AG09309 (cell line): ENCODE results near the gene SPANXN5.
"Not testable (repeated sequence)": the region's sequence is repeated elsewhere in the genome, so short reads cannot be mapped to it uniquely, and the experiment has no call there.

Experiments used
- DNase-seq: peaks from one replicate; pipeline ENCODE4 v3.0.0-alpha.2; 2010; ENCODE audit warnings: low read depth
- H3K4me3 ChIP-seq: 2 replicates; pipeline ENCODE4 v1.5.1; 2011; ENCODE audit warnings: mild to moderate bottlenecking, low read depth, low read length, moderate library complexity; ENCODE audit not compliant: control insufficient read depth
- CTCF ChIP-seq: IDR thresholded peaks from 2 replicates; pipeline ENCODE4 v1.5.1; 2011; ENCODE audit warnings: mild to moderate bottlenecking, low read depth, low read length, inconsistent platforms; ENCODE audit not compliant: insufficient read depth, control insufficient read depth; ENCODE audit errors: missing control alignments

SPANXN5 gene

GRCh38 chrX:52797327-52797726 is at the start of gene SPANXN5:
Gene SPANXN5, minus strand, starts transcription at chrX:52797427. Its CDS starts 79 bp downstream, at chrX:52797348.
- not testable (repeated sequence) for H3K4me3 ChIP-seq, DNase-seq

- H3K4me3 ChIP-seq, DNase-seq: not testable (repeated sequence)
Observed at GRCh38 chrX:52843619-52844018, 46.4 kb upstream of the SPANXN5 start.

- TF ChIP-seq CTCF: no peak
- DNase-seq: no peak
Observed at GRCh38 chrX:52839137-52839536, 41.9 kb upstream of the SPANXN5 start.

GRCh38 chrX:52830551-52830950 is 33.3 kb upstream of the SPANXN5 start:
- no peak for TF ChIP-seq CTCF
- no peak for DNase-seq
- H3K4me3 ChIP-seq: no peak overlapping the region

More at GRCh38 chrX:52839137-52839536, 41.9 kb upstream of the SPANXN5 start:
- no peak overlapping the region for H3K4me3 ChIP-seq

GRCh38 chrX:52824608-52825007 is 27.4 kb upstream of the SPANXN5 start:
- TF ChIP-seq CTCF: no peak
- H3K4me3 ChIP-seq: no peak overlapping the region
- no peak for DNase-seq

- no peak overlapping the region for H3K4me3 ChIP-seq
- no peak for DNase-seq
- no peak for TF ChIP-seq CTCF
Observed at GRCh38 chrX:52821079-52821760, 24.0 kb upstream of the SPANXN5 start.

GRCh38 chrX:52819788-52820187 is 22.6 kb upstream of the SPANXN5 start:
- no peak overlapping the region for H3K4me3 ChIP-seq
- no peak for TF ChIP-seq CTCF
- DNase-seq: no peak
